Activated B cell treated with CpG ODN at 0.5 μM for 24 hours (primary cell): ENCODE measurements around the gene LRRC28. TPM values are rescaled to one million over a fixed set of nuclear protein-coding genes. Genes with fewer than 3 reads are reported as not detected.

ENCODE experiments used
- ATAC-seq: fragments of 200-7000 bp; cut with Tn5 transposase; one replicate; pipeline ENCODE4 v1.10.0; 2021; ENCODE audit warnings: low read depth, mild to moderate bottlenecking, moderate library complexity
- CTCF ChIA-PET: fragments of 350-600 bp; sonication (Branson Sonifier 250); formaldehyde crosslinking; loops from one replicate; lab custom pipeline; 2021; ENCODE audit warnings: antibody characterized with exemption; lab: Charles Lee
- POLR2A ChIA-PET: fragments of 350-600 bp; sonication (Branson Sonifier 250); formaldehyde crosslinking; loops from one replicate; lab custom pipeline; 2021; ENCODE audit warnings: antibody characterized with exemption; lab: Charles Lee
- DNase-seq: peaks from one replicate; pipeline ENCODE4 v3.0.0; 2022
- H3K27ac Mint-ChIP-seq: one replicate; pipeline ENCODE4 v1.8.0; 2020; ENCODE audit warnings: mixed read lengths
- H3K27me3 Mint-ChIP-seq: one replicate; pipeline ENCODE4 v1.8.0; 2021; ENCODE audit warnings: mixed read lengths
- H3K36me3 Mint-ChIP-seq: one replicate; pipeline ENCODE4 v1.8.0; 2021; ENCODE audit warnings: low read depth, mixed read lengths
- H3K4me1 Mint-ChIP-seq: one replicate; pipeline ENCODE4 v1.8.0; 2021; ENCODE audit warnings: mixed read lengths
- H3K4me3 Mint-ChIP-seq: one replicate; pipeline ENCODE4 v1.8.0; 2020; ENCODE audit warnings: mild to moderate bottlenecking, mixed read lengths
- H3K9me3 Mint-ChIP-seq: one replicate; pipeline ENCODE4 v1.8.0; 2020; ENCODE audit warnings: mixed read lengths
- intact Hi-C: fragments of 100-400 bp; cut with micrococcal nuclease; formaldehyde crosslinking; loops from one replicate; pipeline ENCODE4 v1.15.1; 2024
- total RNA-seq: library from RNA; stranded (reverse); gene quantifications from 2 replicates; pipeline ENCODE4 v1.2.3, GENCODE V29; 2022
- TF ChIP-seq, protein P1 (sequence below): fragments of 200-600 bp; IDR thresholded peaks from one replicate; pipeline ENCODE4 v1.8.0; 2022; ENCODE audit warnings: antibody characterized with exemption, mild to moderate bottlenecking

The LRRC28 gene
- total RNA-seq, 1 donor from 2014 or later, result 21.2 TPM

DNA sequence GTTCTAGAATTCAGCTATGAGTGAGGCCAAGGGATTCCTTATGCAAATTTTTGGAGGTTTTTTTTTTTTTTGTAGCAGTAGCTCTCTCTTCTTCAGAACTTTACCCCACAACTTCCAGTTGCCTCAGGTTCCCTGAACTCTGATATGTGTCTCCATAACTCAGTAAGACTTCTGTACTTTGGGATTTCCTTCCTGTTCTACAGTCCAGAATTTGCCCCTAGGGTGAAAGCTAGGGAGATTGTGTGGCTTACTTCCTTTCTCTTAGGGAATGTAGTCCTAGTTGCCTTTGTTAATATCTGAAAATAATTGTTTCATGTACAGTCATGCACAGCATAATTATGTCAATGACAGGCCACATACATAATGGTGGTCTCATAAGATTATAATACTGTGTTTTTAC is 30.8 kb downstream of the LRRC28 start:
- Mint-ChIP-seq H3K9me3 (no peaks in the 10 kb centered on the region), H3K4me3 (no peak overlapping the region), H3K27ac (no peak overlapping the region), H3K36me3 (peaks cover 11% of the 10 kb centered on the region), H3K27me3 (no peaks in the 10 kb centered on the region), H3K4me1 (peaks cover 11% of the 10 kb centered on the region)
- TF ChIP-seq, protein P1, sequence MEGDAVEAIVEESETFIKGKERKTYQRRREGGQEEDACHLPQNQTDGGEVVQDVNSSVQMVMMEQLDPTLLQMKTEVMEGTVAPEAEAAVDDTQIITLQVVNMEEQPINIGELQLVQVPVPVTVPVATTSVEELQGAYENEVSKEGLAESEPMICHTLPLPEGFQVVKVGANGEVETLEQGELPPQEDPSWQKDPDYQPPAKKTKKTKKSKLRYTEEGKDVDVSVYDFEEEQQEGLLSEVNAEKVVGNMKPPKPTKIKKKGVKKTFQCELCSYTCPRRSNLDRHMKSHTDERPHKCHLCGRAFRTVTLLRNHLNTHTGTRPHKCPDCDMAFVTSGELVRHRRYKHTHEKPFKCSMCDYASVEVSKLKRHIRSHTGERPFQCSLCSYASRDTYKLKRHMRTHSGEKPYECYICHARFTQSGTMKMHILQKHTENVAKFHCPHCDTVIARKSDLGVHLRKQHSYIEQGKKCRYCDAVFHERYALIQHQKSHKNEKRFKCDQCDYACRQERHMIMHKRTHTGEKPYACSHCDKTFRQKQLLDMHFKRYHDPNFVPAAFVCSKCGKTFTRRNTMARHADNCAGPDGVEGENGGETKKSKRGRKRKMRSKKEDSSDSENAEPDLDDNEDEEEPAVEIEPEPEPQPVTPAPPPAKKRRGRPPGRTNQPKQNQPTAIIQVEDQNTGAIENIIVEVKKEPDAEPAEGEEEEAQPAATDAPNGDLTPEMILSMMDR, result no peak
- CTCF ChIA-PET, result interaction anchor here (1.6 to 2.2 kb wide), 2 partner anchors 10 to 422 kb away, joined by 13 to 20 read pairs; no protein-coding TSS in a partner anchor
- POLR2A ChIA-PET, result no interaction called here
- no peak for DNase-seq
- no peak for ATAC-seq
- intact Hi-C loops, result loop anchor here (10.0 kb wide), 1 partner anchor 223 kb away; no protein-coding TSS in a partner anchor

DNA sequence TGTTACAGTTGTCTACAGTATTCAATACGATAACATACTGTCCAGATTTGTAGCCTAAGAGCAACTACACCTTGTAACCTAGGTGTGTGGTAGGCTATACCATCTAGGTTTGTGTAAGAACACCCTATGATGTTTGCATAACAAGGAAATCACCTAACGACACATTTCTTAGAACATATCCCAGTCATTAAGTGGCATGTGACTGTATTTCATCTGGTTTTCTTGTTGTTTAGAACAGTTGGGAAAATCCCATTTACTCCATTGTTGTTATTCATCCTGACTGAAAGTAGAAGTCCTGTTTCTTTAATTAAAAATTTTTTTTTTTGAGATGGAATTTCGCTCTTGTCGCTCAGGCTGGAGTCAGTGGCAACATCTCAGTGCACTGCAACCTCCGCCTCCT is 31.3 kb downstream of the LRRC28 start:
- H3K27me3 Mint-ChIP-seq, result no peaks in the 10 kb centered on the region
- POLR2A ChIA-PET, result no interaction called here
- H3K4me1 Mint-ChIP-seq, result peaks cover 8% of the 10 kb centered on the region
- H3K36me3 Mint-ChIP-seq, result peaks cover 11% of the 10 kb centered on the region
- H3K9me3 Mint-ChIP-seq, result no peaks in the 10 kb centered on the region
- H3K4me3 Mint-ChIP-seq, result no peak overlapping the region
- TF ChIP-seq, protein P1, result no peak
- CTCF ChIA-PET, result interaction anchor here (1.6 to 6.4 kb wide), 3 partner anchors 10 to 422 kb away, joined by 13 to 125 read pairs (median 20); no protein-coding TSS in a partner anchor
- DNase-seq (no peak), ATAC-seq (no peak)
- intact Hi-C loops, result loop anchor here (10.0 kb wide), 1 partner anchor 222 kb away; no protein-coding TSS in a partner anchor
- no peak overlapping the region for H3K27ac Mint-ChIP-seq

DNA sequence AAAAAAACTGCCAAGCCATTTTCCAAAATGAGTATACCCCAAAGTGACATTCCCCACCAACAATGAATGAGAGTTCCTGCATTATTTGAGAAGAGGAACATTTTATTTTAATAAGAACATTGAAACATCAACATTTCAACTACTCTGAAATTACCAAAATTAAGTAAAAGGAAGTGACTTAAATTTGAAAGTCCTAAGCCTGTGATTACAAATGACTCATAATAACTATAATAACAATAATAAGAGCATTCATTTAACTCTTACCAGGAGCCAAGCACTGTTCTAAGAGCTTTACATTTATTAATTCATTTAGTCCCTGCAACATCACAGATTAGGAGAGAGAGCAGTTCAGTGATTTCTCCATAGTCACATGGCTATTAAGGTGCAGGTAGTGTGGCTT is 32.4 kb downstream of the LRRC28 start:
- H3K27me3 Mint-ChIP-seq, result no peaks in the 10 kb centered on the region
- intact Hi-C loops, result loop anchor here (10.0 kb wide), 1 partner anchor 221 kb away; no protein-coding TSS in a partner anchor
- H3K4me1 Mint-ChIP-seq, result peaks cover 8% of the 10 kb centered on the region
- H3K9me3 Mint-ChIP-seq, result no peaks in the 10 kb centered on the region
- POLR2A ChIA-PET, result no interaction called here
- peaks cover 11% of the 10 kb centered on the region for H3K36me3 Mint-ChIP-seq
- TF ChIP-seq, protein P1, result no peak
- CTCF ChIA-PET, result interaction anchor here (6.4 kb wide), 1 partner anchor 419 kb away, joined by 125 read pairs; no protein-coding TSS in a partner anchor
- DNase-seq (no peak), ATAC-seq (no peak)
- no peak overlapping the region for H3K27ac Mint-ChIP-seq
- no peak overlapping the region for H3K4me3 Mint-ChIP-seq

DNA sequence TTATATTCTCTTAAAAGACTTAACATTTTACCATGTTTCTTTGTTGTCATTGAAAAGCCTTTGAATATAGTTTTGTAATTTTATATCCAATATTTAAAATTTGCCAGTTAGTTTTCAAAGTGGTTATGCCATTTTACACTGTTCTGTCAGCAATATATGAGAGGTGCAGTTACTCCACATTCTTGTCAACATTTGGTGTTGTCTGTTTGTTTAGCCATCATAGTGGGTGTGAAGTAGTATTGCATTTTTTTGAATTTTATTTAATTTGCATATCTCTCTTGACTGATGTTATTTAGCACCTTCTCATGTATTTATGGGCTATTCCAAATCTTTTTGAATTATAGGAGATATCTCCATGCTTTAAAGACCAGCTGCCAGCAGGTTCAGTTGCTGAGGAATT is 40.4 kb downstream of the LRRC28 start:
- H3K4me1 Mint-ChIP-seq, result peaks cover 24% of the 10 kb centered on the region
- no peak overlapping the region for H3K4me3 Mint-ChIP-seq
- ATAC-seq, result no peak
- intact Hi-C loops, result no loop called here
- POLR2A ChIA-PET, result no interaction called here
- H3K36me3 Mint-ChIP-seq, result peaks cover 25% of the 10 kb centered on the region
- H3K27me3 Mint-ChIP-seq, result no peaks in the 10 kb centered on the region
- no peak overlapping the region for H3K27ac Mint-ChIP-seq
- CTCF ChIA-PET, result interaction anchor here (1.8 kb wide), 1 partner anchor 413 kb away, joined by 8 read pairs; no protein-coding TSS in a partner anchor
- TF ChIP-seq, protein P1, result no peak
- no peak for DNase-seq
- H3K9me3 Mint-ChIP-seq, result peaks cover 4% of the 10 kb centered on the region

DNA sequence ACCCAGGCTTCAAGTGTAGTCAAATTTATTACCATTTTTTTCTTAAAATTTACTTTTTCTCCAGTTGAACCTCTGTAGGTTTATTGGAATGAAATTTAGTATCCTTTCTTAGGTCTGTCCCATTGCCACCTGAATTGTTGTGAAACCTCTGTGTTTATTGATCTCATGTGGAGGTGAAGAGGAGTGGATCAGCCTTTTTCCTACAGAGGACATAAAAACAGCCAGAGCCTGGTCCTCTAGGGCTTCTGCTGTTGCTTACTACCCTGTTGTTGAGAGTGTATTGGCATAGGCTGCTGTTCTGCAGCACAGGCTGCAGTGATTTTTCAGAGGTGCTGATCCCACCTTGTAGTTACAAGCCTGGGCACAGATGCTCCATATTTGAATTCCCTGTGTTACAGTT is 44.6 kb downstream of the LRRC28 start:
- CTCF ChIA-PET, result interaction anchor here (1.2 kb wide), 1 partner anchor 408 kb away, joined by 6 read pairs; no protein-coding TSS in a partner anchor
- no peak overlapping the region for H3K4me3 Mint-ChIP-seq
- H3K27ac Mint-ChIP-seq, result no peak overlapping the region
- H3K4me1 Mint-ChIP-seq, result peaks cover 24% of the 10 kb centered on the region
- TF ChIP-seq, protein P1, result no peak
- intact Hi-C loops, result no loop called here
- peaks cover 4% of the 10 kb centered on the region for H3K9me3 Mint-ChIP-seq
- no peaks in the 10 kb centered on the region for H3K27me3 Mint-ChIP-seq
- H3K36me3 Mint-ChIP-seq, result peaks cover 25% of the 10 kb centered on the region
- POLR2A ChIA-PET, result no interaction called here
- ATAC-seq (no peak), DNase-seq (no peak)
